Heart left ventricle (tissue), 16 donors: ENCODE measurements around the gene SEC23B. TPM values are rescaled to one million over a fixed set of nuclear protein-coding genes. Genes with fewer than 3 reads are reported as not detected.
"Not testable (repeated sequence)": the region's sequence is repeated elsewhere in the genome, so short reads cannot be mapped to it uniquely, and the experiment has no call there.

Source experiments
- ATAC-seq, 4 donors: fragments of 200-7000 bp; cut with Tn5 transposase; one replicate each; pipeline ENCODE4 v1.9.1; 2020 to 2022; ENCODE audit warnings: moderate library complexity in 4 of 4, mild to moderate bottlenecking in 3 of 4, moderate number of reproducible peaks in 1 of 4
- DNase-seq, 5 donors: peaks; one replicate each; pipeline ENCODE4 v3.0.0-alpha.2; 2020
- H3K27ac ChIP-seq, 12 donors: fragments of 200-600 bp; sonication (generic) in 4 of 12; one replicate each; pipeline versions ENCODE4 v1.5.0 to v1.8.0; 2016 to 2022; ENCODE audit warnings: mild to moderate bottlenecking in 2 of 12
- H3K27me3 ChIP-seq, 9 donors: fragments of 200-600 bp; sonication (generic) in 2 of 9; one replicate each; pipeline versions ENCODE4 v1.5.1 to v1.8.0; 2016 to 2022; ENCODE audit warnings: mild to moderate bottlenecking in 3 of 9
- H3K36me3 ChIP-seq, 9 donors: fragments of 200-600 bp; sonication (generic) in 2 of 9; one replicate each; pipeline versions ENCODE4 v1.5.0 to v1.8.0; 2018 to 2022; ENCODE audit warnings: mild to moderate bottlenecking in 2 of 9
- H3K4me1 ChIP-seq, 12 donors: fragments of 200-600 bp; sonication (generic) in 4 of 12; one replicate each; pipeline versions ENCODE4 v1.5.0 to v1.8.0; 2016 to 2022; ENCODE audit warnings: mild to moderate bottlenecking in 3 of 12
- H3K4me3 ChIP-seq, 12 donors: fragments of 200-600 bp; sonication (generic) in 4 of 12; one replicate each; pipeline versions ENCODE4 v1.5.0 to v1.8.0; 2017 to 2022; ENCODE audit warnings: mild to moderate bottlenecking in 9 of 12, moderate library complexity in 4 of 12
- H3K9me3 ChIP-seq, 12 donors: fragments of 200-600 bp; sonication (generic) in 4 of 12; one replicate each; pipeline versions ENCODE4 v1.5.0 to v1.8.0; 2016 to 2022; ENCODE audit warnings: mild to moderate bottlenecking in 1 of 12
- POLR2A ChIP-seq, 2 donors: fragments of 450-650 bp; IDR thresholded peaks; one replicate each; pipeline ENCODE4 v1.6.1; 2017; ENCODE audit warnings: antibody characterized with exemption in 2 of 2, mild to moderate bottlenecking in 2 of 2, moderate library complexity in 2 of 2
- WGBS, 4 donors: extraction: QIAGEN DNeasy Blood & Tissue Kit in 2 of 4; methylation state at CpG; one replicate each; pipeline versions ENCODE4 v1.1.5 to v1.1.7; 2013 to 2018; 5-methylcytosine and 5-hydroxymethylcytosine counted together
- intact Hi-C, 10 donors: fragments of 100-400 bp; cut with DNase I; formaldehyde crosslinking; loops; one replicate each; pipeline versions ENCODE4 v1.11.1 to v1.14.2; 2022
- polyA plus RNA-seq, 2 donors: library from polyadenylated mRNA; stranded (reverse); fragments of 200-250 nt; gene quantifications; one replicate each; pipeline ENCODE4 v1.2.3, GENCODE V29; 2013
- total RNA-seq, 9 donors: library from RNA; depleted of rRNA in 2 of 9; stranded (reverse); fragments of >200 nt in 2 of 9; fragmentation: NEBNext Ultra II Directional in 3 of 9; extraction: Animal tissue kit (Norgen Biotek cat#: 25700) in 3 of 9; gene quantifications; one replicate each; pipeline versions ENCODE4 v1.1.0 to v1.2.4, GENCODE V29; 2016 to 2023
- TF ChIP-seq, protein P1 (sequence below), 12 donors: fragments of 200-600 bp; sonication (generic) in 4 of 12; IDR thresholded peaks; one replicate each; pipeline versions ENCODE4 v1.5.0 to v1.8.0; 2018 to 2022; ENCODE audit warnings: antibody characterized with exemption in 12 of 12, mild to moderate bottlenecking in 5 of 12
- donor health status: ischemic (EF 13 %, LVEDD 7.1; RV severe dilation, severe dysfunction).
- donor health status: healthy with polysubstance abuse.
- donor health status: DM: no; HTN: yes; CAD: no.
- donor health status: DM: no; HTN: no; CAD: no.
- donor health status: ischemic (EF 25% LVEDD 6.9; RV normal size, moderate dysfunction).
- donor health status: ischemic (EF 25% LVEDD 5.7; RV mildly dilated, moderate dysfunction).
- donor health status: healthy.
- donor health status: DM: yes; HTN: yes; CAD: no.
- donor health status: ischemic (EF 35%, LVEDD 5.7; RV mildly dilated, moderate dysfunction).
- donor health status: nonischemic (EF 11% LVEDD 7.7; RV severe dilation, severe dysfunction).
- donor health status: DM: yes; HTN: yes; CAD: no.
- donor health status: PGD.
- donor health status: ischemic (EF 29% LVEDD 5.4; RV normal size, mild dysfunction).
- donor health status: nonischemic (EF 23%, LVEDD 6.1; RV moderate dilation, normal function).

Gene SEC23B
- total and polyA plus RNA-seq, 11 donors, result 1.8 to 29.2 (median 11.9) TPM

DNA sequence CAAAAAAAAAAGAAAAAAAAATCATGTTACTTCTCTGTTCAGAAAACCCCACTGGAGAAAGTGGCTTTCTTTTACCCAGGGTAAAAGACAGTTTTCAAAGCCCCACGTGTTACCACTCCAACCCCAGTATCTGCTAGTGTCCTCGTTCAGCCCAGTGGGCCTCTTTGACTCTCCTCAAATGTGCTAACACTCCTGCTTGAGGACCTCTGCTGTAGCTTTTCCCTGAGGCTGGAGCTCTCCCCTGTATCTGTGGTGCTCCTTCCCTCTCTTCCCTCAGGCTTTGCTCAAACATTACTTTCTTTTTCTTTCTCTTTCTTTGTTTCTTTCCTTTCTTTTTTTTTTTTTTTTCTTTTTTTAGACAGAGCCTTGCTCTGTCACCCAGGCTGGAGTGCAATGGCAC, 15.3 kb downstream of the SEC23B start:
- no peaks in the 10 kb centered on the region for H3K9me3 ChIP-seq
- no peak overlapping the region for H3K4me3 ChIP-seq
- peaks cover 0 to 61% (median 52%) of the 10 kb centered on the region in 9 donors for H3K36me3 ChIP-seq
- no peaks in the 10 kb centered on the region for H3K27me3 ChIP-seq
- 89 to 93% (median 91%) methylated on average over 2 of the region's 2 CpGs for WGBS, 4 donors
- intact Hi-C loops, result no loop called here
- no peak for DNase-seq
- no peak overlapping the region for H3K27ac ChIP-seq
- H3K4me1 ChIP-seq, result no peaks in the 10 kb centered on the region
- TF ChIP-seq, protein P1, sequence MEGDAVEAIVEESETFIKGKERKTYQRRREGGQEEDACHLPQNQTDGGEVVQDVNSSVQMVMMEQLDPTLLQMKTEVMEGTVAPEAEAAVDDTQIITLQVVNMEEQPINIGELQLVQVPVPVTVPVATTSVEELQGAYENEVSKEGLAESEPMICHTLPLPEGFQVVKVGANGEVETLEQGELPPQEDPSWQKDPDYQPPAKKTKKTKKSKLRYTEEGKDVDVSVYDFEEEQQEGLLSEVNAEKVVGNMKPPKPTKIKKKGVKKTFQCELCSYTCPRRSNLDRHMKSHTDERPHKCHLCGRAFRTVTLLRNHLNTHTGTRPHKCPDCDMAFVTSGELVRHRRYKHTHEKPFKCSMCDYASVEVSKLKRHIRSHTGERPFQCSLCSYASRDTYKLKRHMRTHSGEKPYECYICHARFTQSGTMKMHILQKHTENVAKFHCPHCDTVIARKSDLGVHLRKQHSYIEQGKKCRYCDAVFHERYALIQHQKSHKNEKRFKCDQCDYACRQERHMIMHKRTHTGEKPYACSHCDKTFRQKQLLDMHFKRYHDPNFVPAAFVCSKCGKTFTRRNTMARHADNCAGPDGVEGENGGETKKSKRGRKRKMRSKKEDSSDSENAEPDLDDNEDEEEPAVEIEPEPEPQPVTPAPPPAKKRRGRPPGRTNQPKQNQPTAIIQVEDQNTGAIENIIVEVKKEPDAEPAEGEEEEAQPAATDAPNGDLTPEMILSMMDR (IDR thresholded peaks at IDR 0.05), result no peak
- no peak for TF ChIP-seq POLR2A (IDR thresholded peaks at IDR 0.05)
- no peak for ATAC-seq

DNA sequence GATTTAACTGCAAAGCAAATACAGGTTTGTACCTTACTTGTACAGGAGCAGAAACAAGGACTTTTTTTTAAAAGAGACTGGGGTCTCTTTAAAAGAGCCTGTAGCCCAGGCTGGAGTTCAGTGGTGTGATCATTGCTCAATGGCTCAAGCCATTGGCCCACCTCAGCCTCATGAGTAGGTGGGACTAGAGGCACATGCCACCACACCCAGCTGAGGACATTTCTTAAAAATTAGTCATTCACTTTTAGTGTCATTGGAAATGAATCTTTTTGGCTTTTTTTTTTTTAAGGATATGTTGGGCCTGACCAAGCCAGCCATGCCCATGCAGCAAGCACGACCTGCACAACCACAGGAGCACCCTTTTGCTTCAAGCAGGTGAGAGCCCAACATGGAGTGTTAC, 16.9 kb downstream of the SEC23B start:
- Histone ChIP-seq H3K9me3 (no peaks in the 10 kb centered on the region), H3K27ac (no peak overlapping the region), H3K27me3 (no peaks in the 10 kb centered on the region), H3K4me1 (no peaks in the 10 kb centered on the region), H3K36me3 (peaks cover 0 to 77% (median 68%) of the 10 kb centered on the region in 9 donors), H3K4me3 (no peak overlapping the region)
- no peak for TF ChIP-seq POLR2A (IDR thresholded peaks at IDR 0.05)
- TF ChIP-seq, protein P1 (IDR thresholded peaks at IDR 0.05), result no peak
- intact Hi-C loops, result no loop called here
- ATAC-seq, result no peak
- no peak for DNase-seq
- 96 to 97% (median 96%) methylated on average over 1 of the region's 1 CpG for WGBS, 4 donors

DNA sequence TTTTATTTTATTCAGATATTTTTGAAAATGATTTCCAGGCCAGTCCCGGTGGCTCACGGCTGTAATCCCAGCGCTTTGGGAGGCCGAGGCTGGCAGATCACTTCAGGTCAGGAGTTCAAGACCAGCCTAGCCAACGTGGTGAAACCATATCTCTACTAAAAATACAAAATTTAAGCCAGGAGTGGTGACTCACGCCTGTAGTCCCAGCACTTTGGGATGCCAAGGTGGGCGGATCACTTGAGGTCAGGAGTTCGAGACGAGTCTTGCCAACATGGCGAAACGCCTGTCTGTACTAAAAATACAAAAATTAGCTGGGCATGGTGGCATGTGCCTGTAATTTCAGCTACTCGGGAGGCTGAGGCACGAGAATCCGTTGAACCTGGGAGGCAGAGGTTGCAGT, 19.0 kb downstream of the SEC23B start:
- H3K4me3 ChIP-seq, H3K4me1 ChIP-seq, H3K9me3 ChIP-seq, H3K27me3 ChIP-seq, ATAC-seq, DNase-seq, H3K27ac ChIP-seq, intact Hi-C loops: not testable (repeated sequence)
- WGBS, 4 donors, result 80 to 85% (median 82%) methylated on average over 14 of the region's 14 CpGs
- peaks cover 0 to 87% (median 82%) of the 10 kb centered on the region in 9 donors for H3K36me3 ChIP-seq

DNA sequence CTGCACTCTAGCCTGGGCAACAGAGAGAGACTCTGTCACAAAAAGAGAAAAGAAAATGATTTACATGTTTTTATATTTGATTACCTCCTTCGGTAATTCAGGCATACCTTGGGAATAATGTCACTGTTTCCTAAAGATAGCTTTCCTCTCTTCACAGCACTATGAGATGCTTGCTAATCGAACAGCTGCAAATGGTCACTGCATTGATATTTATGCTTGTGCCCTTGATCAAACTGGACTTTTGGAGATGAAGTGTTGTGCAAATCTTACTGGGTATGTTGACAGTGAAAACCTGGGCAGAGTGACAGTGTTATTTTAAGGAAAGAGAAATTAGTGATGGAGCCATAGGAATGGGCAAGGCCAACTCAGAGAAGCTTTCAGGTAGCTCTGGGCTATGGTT, 19.6 kb downstream of the SEC23B start:
- H3K27me3 ChIP-seq, result no peaks in the 10 kb centered on the region
- no peak for ATAC-seq
- no peak overlapping the region for H3K27ac ChIP-seq
- intact Hi-C loops, result no loop called here
- H3K4me1 ChIP-seq, result no peaks in the 10 kb centered on the region
- H3K9me3 ChIP-seq, result no peaks in the 10 kb centered on the region
- WGBS, 4 donors, result 93 to 95% (median 94%) methylated on average over 2 of the region's 2 CpGs
- H3K4me3 ChIP-seq, result no peak overlapping the region
- TF ChIP-seq POLR2A (IDR thresholded peaks at IDR 0.05), result no peak
- peaks cover 0 to 90% (median 87%) of the 10 kb centered on the region in 9 donors for H3K36me3 ChIP-seq
- DNase-seq, result no peak

DNA sequence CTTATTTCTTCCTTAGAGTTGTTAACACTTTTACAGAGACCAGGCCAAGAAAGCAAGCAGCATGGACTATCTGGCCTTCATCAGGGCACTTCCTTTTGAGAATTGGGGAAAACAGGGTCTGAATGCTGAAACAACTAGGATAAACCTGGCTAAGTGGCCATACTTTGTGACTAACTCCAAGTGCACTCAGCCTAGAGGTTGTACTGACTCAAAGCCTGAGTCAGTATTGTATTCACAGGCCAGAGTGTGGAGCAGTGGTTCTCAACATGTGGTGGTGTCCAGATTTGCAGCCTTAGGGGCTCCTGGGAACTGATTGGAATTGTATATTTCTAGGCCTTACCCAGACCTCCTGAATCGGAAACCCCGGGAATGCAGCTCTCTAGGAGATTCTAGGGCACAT, 20.1 kb downstream of the SEC23B start:
- WGBS, 4 donors, result 88 to 100% (median 95%) methylated on average over 2 of the region's 2 CpGs
- Histone ChIP-seq H3K4me1 (no peaks in the 10 kb centered on the region), H3K9me3 (no peaks in the 10 kb centered on the region), H3K36me3 (peaks cover 0 to 95% (median 92%) of the 10 kb centered on the region in 9 donors), H3K27ac (no peak overlapping the region), H3K4me3 (no peak overlapping the region), H3K27me3 (no peaks in the 10 kb centered on the region)
- ATAC-seq, result no peak
- intact Hi-C loops, result no loop called here
- TF ChIP-seq, protein P1 (IDR thresholded peaks at IDR 0.05), result no peak
- no peak for TF ChIP-seq POLR2A (IDR thresholded peaks at IDR 0.05)
- no peak for DNase-seq
